GM19452 (cell line): ENCODE data around the gene SEC24B.

Experiments used
- ATAC-seq: cut with Tn5 transposase; IDR thresholded peaks from one replicate; pipeline ENCODE4 v1.9.1; 2021; ENCODE audit not compliant: unreplicated experiment

SEC24B gene

GRCh38 chr4:109433205-109434006 lies at the start of gene SEC24B:
SEC24B (plus strand) TSS chr4:109433815; CDS start chr4:109433870, 55 bp downstream.
- ATAC-seq, result peak; percentile 93

- no peak for ATAC-seq
Measured at GRCh38 chr4:109383823-109384222, 49.8 kb upstream of the SEC24B start.

- ATAC-seq, result no peak
Measured at GRCh38 chr4:109385260-109385659, 48.4 kb upstream of the SEC24B start.

GRCh38 chr4:109389369-109390114 lies 44.1 kb upstream of the SEC24B start:
- ATAC-seq, result peak; percentile 65

- no peak for ATAC-seq
Measured at GRCh38 chr4:109390115-109390768, 43.4 kb upstream of the SEC24B start.

GRCh38 chr4:109395694-109396093 lies 37.9 kb upstream of the SEC24B start:
- no peak for ATAC-seq

- ATAC-seq, result no peak
Measured at GRCh38 chr4:109398928-109399327, 34.7 kb upstream of the SEC24B start.

- ATAC-seq, result peak; percentile 69
Measured at GRCh38 chr4:109406337-109406931, 27.2 kb upstream of the SEC24B start.

- no peak for ATAC-seq
Measured at GRCh38 chr4:109407027-109407737, 26.4 kb upstream of the SEC24B start.

- no peak for ATAC-seq
Measured at GRCh38 chr4:109408711-109409110, 24.9 kb upstream of the SEC24B start.

- ATAC-seq, result no peak
Measured at GRCh38 chr4:109410226-109410625, 23.4 kb upstream of the SEC24B start.

- no peak for ATAC-seq
Measured at GRCh38 chr4:109410776-109411175, 22.8 kb upstream of the SEC24B start.

GRCh38 chr4:109411964-109412363 lies 21.7 kb upstream of the SEC24B start:
- ATAC-seq, result no peak

- no peak for ATAC-seq
Measured at GRCh38 chr4:109412776-109413175, 20.8 kb upstream of the SEC24B start.

- ATAC-seq, result no peak
Measured at GRCh38 chr4:109414938-109415337, 18.7 kb upstream of the SEC24B start.

GRCh38 chr4:109418588-109418987 lies 15.0 kb upstream of the SEC24B start:
- ATAC-seq, result no peak

GRCh38 chr4:109419679-109420078 lies 13.9 kb upstream of the SEC24B start:
- ATAC-seq, result no peak

GRCh38 chr4:109424093-109424841 lies 9.3 kb upstream of the SEC24B start:
- no peak for ATAC-seq

- no peak for ATAC-seq
Measured at GRCh38 chr4:109425405-109425804, 8.2 kb upstream of the SEC24B start.

- no peak for ATAC-seq
Measured at GRCh38 chr4:109429545-109429944, 4.1 kb upstream of the SEC24B start.
